Measurements from ENCODE around the gene SAPCD2. TPM values are rescaled to one million over a fixed set of nuclear protein-coding genes. Genes with fewer than 3 reads are reported as not detected.

Gene SAPCD2
- total and polyA plus RNA-seq, 2 experiments from 2014 or later: 13.4 to 60.3 TPM

DNA sequence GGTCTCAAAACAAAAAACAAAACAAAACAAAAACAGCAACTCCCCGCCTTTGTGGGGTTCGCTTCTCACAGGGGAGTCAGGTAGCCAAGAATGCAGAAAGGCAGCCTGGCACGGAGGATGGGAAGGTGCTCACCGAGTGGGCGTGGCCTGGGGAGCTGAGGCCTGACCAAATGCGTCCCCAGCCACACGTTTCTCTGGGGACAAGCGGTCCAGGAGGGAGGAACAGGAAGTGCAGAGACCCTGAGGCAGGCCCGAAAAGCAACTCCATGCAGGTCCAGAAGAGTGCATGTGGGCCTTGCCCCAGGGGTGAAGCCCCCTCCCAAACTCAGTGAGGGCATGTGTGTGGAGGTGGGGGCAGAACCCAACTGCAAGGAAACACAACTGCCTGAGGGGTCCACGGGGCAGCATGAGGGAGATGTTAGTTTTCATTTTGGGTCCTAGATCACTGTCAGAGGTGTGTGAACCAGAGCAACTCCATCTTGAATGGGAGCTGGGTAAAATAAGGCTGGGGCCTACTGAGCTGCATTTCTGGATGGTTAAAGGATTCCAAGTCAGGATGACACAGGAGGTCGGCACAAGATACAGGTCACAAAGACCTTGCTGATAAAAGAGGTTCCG is 4.4 kb upstream of the SAPCD2 start:
- Histone ChIP-seq H3K4me2 (0 out of 2 replicates have a peak overlapping the region, but pooled peaks have one; percentile 20), H3K36me3 (ENCODE audit: insufficient read depth) (no peaks in the 10 kb centered on the region), H3K79me2 (replicated peaks; ENCODE audit: insufficient read depth) (no peaks in the 10 kb centered on the region), H3K27me3 (ENCODE audit: insufficient read depth) (peaks cover 37% of the 10 kb centered on the region), H3F3A (replicated peaks; ENCODE audit: low read depth) (peaks cover 31% of the 10 kb centered on the region), H3K4me1 (ENCODE audit: insufficient read depth) (peaks cover 29% of the 10 kb centered on the region), H3K27ac (ENCODE audit: low read depth) (peak overlapping the region; percentile 47; the same call in 1 of the 2 replicates), H3K4me3 (no peak overlapping the region; the same call in 1 of the 2 replicates), H4K20me1 (replicated peaks; ENCODE audit: insufficient read depth) (0 out of 2 replicates have a peak, but pooled peaks cover 3% of the 10 kb centered on the region), H3K9me2 (ENCODE audit: insufficient read depth) (no peaks in the 10 kb centered on the region), H2AFZ (no peak overlapping the region)
- H3K27me3 Mint-ChIP-seq (ENCODE audit: insufficient read depth, low read depth, poor library complexity): peaks cover 46% of the 10 kb centered on the region
- peak overlapping the region; percentile 38 for H3K27ac Mint-ChIP-seq
- H3K36me3 Mint-ChIP-seq (ENCODE audit: low read depth): no peaks in the 10 kb centered on the region; the same call in 2 of the 3 replicates
- no peak for ATAC-seq
- no peaks in the 10 kb centered on the region; the same call in 2 of the 3 replicates for H3K9me3 Mint-ChIP-seq
- H3K4me1 Mint-ChIP-seq: peaks cover 22% of the 10 kb centered on the region
- TF ChIP-seq STAT1 (IDR thresholded peaks at IDR 0.05; ENCODE audit: unreplicated experiment) (no peak), NANOG (IDR thresholded peaks at IDR 0.05; ENCODE audit: borderline replicate concordance) (no peak), CREB1 (CRISPR knock-in tag; IDR thresholded peaks at IDR 0.05; ENCODE audit: low read depth) (no peak), EZH2 (IDR thresholded peaks at IDR 0.05; ENCODE audit: low read depth, unreplicated experiment) (no peak), EZH2phosphoT487 (IDR thresholded peaks at IDR 0.05; ENCODE audit: unreplicated experiment) (no peak), ZNF331 (CRISPR knock-in tag; IDR thresholded peaks at IDR 0.05; ENCODE audit: low read depth) (no peak), POLR2AphosphoS5 (IDR thresholded peaks at IDR 0.05; ENCODE audit: low read depth) (no peak), JUNB (IDR thresholded peaks at IDR 0.05; ENCODE audit: unreplicated experiment) (no peak), ZNF114 (CRISPR knock-in tag; IDR thresholded peaks at IDR 0.05) (no peak)
- TF ChIP-seq, protein P1, sequence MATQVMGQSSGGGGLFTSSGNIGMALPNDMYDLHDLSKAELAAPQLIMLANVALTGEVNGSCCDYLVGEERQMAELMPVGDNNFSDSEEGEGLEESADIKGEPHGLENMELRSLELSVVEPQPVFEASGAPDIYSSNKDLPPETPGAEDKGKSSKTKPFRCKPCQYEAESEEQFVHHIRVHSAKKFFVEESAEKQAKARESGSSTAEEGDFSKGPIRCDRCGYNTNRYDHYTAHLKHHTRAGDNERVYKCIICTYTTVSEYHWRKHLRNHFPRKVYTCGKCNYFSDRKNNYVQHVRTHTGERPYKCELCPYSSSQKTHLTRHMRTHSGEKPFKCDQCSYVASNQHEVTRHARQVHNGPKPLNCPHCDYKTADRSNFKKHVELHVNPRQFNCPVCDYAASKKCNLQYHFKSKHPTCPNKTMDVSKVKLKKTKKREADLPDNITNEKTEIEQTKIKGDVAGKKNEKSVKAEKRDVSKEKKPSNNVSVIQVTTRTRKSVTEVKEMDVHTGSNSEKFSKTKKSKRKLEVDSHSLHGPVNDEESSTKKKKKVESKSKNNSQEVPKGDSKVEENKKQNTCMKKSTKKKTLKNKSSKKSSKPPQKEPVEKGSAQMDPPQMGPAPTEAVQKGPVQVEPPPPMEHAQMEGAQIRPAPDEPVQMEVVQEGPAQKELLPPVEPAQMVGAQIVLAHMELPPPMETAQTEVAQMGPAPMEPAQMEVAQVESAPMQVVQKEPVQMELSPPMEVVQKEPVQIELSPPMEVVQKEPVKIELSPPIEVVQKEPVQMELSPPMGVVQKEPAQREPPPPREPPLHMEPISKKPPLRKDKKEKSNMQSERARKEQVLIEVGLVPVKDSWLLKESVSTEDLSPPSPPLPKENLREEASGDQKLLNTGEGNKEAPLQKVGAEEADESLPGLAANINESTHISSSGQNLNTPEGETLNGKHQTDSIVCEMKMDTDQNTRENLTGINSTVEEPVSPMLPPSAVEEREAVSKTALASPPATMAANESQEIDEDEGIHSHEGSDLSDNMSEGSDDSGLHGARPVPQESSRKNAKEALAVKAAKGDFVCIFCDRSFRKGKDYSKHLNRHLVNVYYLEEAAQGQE (IDR thresholded peaks at IDR 0.05; ENCODE audit: unreplicated experiment): no peak
- TF ChIP-seq, protein P2, sequence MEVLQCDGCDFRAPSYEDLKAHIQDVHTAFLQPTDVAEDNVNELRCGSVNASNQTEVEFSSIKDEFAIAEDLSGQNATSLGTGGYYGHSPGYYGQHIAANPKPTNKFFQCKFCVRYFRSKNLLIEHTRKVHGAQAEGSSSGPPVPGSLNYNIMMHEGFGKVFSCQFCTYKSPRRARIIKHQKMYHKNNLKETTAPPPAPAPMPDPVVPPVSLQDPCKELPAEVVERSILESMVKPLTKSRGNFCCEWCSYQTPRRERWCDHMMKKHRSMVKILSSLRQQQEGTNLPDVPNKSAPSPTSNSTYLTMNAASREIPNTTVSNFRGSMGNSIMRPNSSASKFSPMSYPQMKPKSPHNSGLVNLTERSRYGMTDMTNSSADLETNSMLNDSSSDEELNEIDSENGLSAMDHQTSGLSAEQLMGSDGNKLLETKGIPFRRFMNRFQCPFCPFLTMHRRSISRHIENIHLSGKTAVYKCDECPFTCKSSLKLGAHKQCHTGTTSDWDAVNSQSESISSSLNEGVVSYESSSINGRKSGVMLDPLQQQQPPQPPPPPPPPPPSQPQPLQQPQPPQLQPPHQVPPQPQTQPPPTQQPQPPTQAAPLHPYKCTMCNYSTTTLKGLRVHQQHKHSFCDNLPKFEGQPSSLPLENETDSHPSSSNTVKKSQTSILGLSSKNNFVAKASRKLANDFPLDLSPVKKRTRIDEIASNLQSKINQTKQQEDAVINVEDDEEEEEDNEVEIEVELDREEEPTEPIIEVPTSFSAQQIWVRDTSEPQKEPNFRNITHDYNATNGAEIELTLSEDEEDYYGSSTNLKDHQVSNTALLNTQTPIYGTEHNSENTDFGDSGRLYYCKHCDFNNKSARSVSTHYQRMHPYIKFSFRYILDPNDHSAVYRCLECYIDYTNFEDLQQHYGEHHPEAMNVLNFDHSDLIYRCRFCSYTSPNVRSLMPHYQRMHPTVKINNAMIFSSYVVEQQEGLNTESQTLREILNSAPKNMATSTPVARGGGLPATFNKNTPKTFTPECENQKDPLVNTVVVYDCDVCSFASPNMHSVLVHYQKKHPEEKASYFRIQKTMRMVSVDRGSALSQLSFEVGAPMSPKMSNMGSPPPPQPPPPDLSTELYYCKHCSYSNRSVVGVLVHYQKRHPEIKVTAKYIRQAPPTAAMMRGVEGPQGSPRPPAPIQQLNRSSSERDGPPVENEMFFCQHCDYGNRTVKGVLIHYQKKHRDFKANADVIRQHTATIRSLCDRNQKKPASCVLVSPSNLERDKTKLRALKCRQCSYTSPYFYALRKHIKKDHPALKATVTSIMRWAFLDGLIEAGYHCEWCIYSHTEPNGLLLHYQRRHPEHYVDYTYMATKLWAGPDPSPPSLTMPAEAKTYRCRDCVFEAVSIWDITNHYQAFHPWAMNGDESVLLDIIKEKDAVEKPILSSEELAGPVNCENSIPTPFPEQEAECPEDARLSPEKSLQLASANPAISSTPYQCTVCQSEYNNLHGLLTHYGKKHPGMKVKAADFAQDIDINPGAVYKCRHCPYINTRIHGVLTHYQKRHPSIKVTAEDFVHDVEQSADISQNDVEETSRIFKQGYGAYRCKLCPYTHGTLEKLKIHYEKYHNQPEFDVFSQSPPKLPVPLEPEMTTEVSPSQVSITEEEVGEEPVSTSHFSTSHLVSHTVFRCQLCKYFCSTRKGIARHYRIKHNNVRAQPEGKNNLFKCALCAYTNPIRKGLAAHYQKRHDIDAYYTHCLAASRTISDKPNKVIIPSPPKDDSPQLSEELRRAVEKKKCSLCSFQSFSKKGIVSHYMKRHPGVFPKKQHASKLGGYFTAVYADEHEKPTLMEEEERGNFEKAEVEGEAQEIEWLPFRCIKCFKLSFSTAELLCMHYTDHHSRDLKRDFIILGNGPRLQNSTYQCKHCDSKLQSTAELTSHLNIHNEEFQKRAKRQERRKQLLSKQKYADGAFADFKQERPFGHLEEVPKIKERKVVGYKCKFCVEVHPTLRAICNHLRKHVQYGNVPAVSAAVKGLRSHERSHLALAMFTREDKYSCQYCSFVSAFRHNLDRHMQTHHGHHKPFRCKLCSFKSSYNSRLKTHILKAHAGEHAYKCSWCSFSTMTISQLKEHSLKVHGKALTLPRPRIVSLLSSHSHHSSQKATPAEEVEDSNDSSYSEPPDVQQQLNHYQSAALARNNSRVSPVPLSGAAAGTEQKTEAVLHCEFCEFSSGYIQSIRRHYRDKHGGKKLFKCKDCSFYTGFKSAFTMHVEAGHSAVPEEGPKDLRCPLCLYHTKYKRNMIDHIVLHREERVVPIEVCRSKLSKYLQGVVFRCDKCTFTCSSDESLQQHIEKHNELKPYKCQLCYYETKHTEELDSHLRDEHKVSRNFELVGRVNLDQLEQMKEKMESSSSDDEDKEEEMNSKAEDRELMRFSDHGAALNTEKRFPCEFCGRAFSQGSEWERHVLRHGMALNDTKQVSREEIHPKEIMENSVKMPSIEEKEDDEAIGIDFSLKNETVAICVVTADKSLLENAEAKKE (CRISPR knock-in tag; IDR thresholded peaks at IDR 0.05): no peak
- TF ChIP-seq, protein P3, sequence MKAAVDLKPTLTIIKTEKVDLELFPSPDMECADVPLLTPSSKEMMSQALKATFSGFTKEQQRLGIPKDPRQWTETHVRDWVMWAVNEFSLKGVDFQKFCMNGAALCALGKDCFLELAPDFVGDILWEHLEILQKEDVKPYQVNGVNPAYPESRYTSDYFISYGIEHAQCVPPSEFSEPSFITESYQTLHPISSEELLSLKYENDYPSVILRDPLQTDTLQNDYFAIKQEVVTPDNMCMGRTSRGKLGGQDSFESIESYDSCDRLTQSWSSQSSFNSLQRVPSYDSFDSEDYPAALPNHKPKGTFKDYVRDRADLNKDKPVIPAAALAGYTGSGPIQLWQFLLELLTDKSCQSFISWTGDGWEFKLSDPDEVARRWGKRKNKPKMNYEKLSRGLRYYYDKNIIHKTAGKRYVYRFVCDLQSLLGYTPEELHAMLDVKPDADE (IDR thresholded peaks at IDR 0.05): no peak
- TF ChIP-seq, protein P4, sequence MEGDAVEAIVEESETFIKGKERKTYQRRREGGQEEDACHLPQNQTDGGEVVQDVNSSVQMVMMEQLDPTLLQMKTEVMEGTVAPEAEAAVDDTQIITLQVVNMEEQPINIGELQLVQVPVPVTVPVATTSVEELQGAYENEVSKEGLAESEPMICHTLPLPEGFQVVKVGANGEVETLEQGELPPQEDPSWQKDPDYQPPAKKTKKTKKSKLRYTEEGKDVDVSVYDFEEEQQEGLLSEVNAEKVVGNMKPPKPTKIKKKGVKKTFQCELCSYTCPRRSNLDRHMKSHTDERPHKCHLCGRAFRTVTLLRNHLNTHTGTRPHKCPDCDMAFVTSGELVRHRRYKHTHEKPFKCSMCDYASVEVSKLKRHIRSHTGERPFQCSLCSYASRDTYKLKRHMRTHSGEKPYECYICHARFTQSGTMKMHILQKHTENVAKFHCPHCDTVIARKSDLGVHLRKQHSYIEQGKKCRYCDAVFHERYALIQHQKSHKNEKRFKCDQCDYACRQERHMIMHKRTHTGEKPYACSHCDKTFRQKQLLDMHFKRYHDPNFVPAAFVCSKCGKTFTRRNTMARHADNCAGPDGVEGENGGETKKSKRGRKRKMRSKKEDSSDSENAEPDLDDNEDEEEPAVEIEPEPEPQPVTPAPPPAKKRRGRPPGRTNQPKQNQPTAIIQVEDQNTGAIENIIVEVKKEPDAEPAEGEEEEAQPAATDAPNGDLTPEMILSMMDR (conservative IDR thresholded peaks at IDR 0.05; ENCODE audit: low read depth in 2 of 2): no peak
- no peak overlapping the region; the same call in 2 of the 3 replicates for H3K4me3 Mint-ChIP-seq
- peak; percentile 77 for DNase-seq (ENCODE audit: low spot score)
